Endothelial cell of umbilical vein (primary cell): ENCODE measurements around the gene BPIFA1. TPM values are rescaled to one million over a fixed set of nuclear protein-coding genes. Genes with fewer than 3 reads are reported as not detected.

Source experiments
- BruUV-seq: library from RNA; stranded (reverse); fragments of 400-500 nt; replicated peaks from 2 replicates; lab custom pipeline; 2021; lab: Mats Ljungman, UMichigan
- CTCF ChIA-PET: fragments of 300-600, 350-600 bp; sonication (Branson Sonifier 250); formaldehyde crosslinking; loops from one replicate; lab custom pipeline; 2021; ENCODE audit warnings: antibody characterized with exemption, inconsistent platforms; lab: Charles Lee
- POLR2A ChIA-PET: fragments of 300-600, 350-600 bp; sonication (Branson Sonifier 250); formaldehyde crosslinking; loops from one replicate; lab custom pipeline; 2021; ENCODE audit warnings: antibody characterized with exemption, inconsistent platforms; lab: Charles Lee
- DNase-seq: peaks from one replicate; pipeline ENCODE4 v3.0.0-alpha.2; 2011; ENCODE audit warnings: low read depth, low spot score
- FAIRE-seq: peaks from 2 replicates; lab custom pipeline; 2011; peaks lifted over from hg19 to GRCh38; lab: Jason Lieb, UNC
- H2AFZ ChIP-seq: 2 replicates; pipeline ENCODE4 v1.6.0; 2012; ENCODE audit warnings: low read depth, low read length, control low read depth, inconsistent platforms
- H3K27ac ChIP-seq: 2 replicates; pipeline ENCODE4 v1.5.1; 2011; ENCODE audit warnings: low read depth, mild to moderate bottlenecking, control low read depth, low read length, moderate library complexity; ENCODE audit not compliant: insufficient read depth
- H3K27me3 ChIP-seq, 2 experiments: 2 replicates each; pipeline versions ENCODE4 v1.6.0 to v1.6.1; 2011; ENCODE audit warnings: low read length in 2 of 2, mixed read lengths in 1 of 2; ENCODE audit not compliant: control insufficient read depth in 2 of 2, insufficient read depth in 2 of 2
- H3K36me3 ChIP-seq, 2 experiments: 2 replicates in 1 of 2; 3 replicates in 1 of 2; pipeline ENCODE4 v1.5.1; 2011; ENCODE audit warnings: low read length in 2 of 2, mild to moderate bottlenecking in 1 of 2, moderate library complexity in 1 of 2; ENCODE audit not compliant: control insufficient read depth in 2 of 2, insufficient read depth in 2 of 2; ENCODE audit errors: extremely low read depth in 1 of 2
- H3K4me1 ChIP-seq: 3 replicates; pipeline ENCODE4 v1.5.1; 2011; ENCODE audit warnings: mild to moderate bottlenecking, low read length; ENCODE audit not compliant: control insufficient read depth, insufficient read depth; ENCODE audit errors: extremely low read depth
- H3K4me2 ChIP-seq: 2 replicates; pipeline ENCODE4 v1.6.1; 2011; ENCODE audit warnings: low read length, control low read depth, mixed read lengths; ENCODE audit not compliant: insufficient read depth
- H3K4me3 ChIP-seq, 3 experiments: fragments of 200-600 bp in 1 of 3; sonication (generic), shearing (Covaris generic) in 1 of 3; replicated peaks in 1 of 3; 2 replicates each; pipeline ENCODE4 v1.5.1; 2011 to 2016; ENCODE audit warnings: control low read depth in 3 of 3, low read length in 3 of 3, mild to moderate bottlenecking in 2 of 3, inconsistent platforms in 1 of 3, low read depth in 1 of 3, moderate library complexity in 1 of 3; ENCODE audit not compliant: insufficient read depth in 1 of 3
- H3K79me2 ChIP-seq: 2 replicates; pipeline ENCODE4 v1.6.0; 2012; ENCODE audit warnings: low read length, inconsistent platforms; ENCODE audit not compliant: control insufficient read depth, insufficient read depth
- H3K9ac ChIP-seq: replicated peaks from 2 replicates; pipeline ENCODE3; 2011; ENCODE audit warnings: low read length, control low read depth; ENCODE audit not compliant: insufficient read depth; ENCODE audit errors: extremely low read depth
- H3K9me1 ChIP-seq: replicated peaks from 3 replicates; pipeline ENCODE4 v1.6.0; 2011; ENCODE audit warnings: mild to moderate bottlenecking, low read length; ENCODE audit not compliant: control insufficient read depth, insufficient read depth; ENCODE audit errors: extremely low read depth
- H3K9me3 ChIP-seq: replicated peaks from 2 replicates; pipeline ENCODE4 v1.5.1; 2012; ENCODE audit warnings: low read length, inconsistent platforms; ENCODE audit not compliant: control insufficient read depth, insufficient read depth
- H4K20me1 ChIP-seq: replicated peaks from 2 replicates; pipeline ENCODE3; 2011; ENCODE audit warnings: mild to moderate bottlenecking, low read length; ENCODE audit not compliant: control insufficient read depth, insufficient read depth; ENCODE audit errors: extremely low read depth
- CTCF ChIP-seq, 2 donors: IDR thresholded peaks; 1 replicate in 1 of 2; 2 replicates in 1 of 2; pipeline ENCODE4 v1.5.1; 2011; ENCODE audit warnings: low read length in 2 of 2, mild to moderate bottlenecking in 2 of 2, moderate library complexity in 2 of 2, control low read depth in 1 of 2, inconsistent platforms in 1 of 2, low read depth in 1 of 2; ENCODE audit not compliant: insufficient read depth in 1 of 2; ENCODE audit errors: extremely low read depth in 1 of 2
- EZH2 ChIP-seq: IDR thresholded peaks from 2 replicates; pipeline ENCODE4 v1.6.1; 2012; ENCODE audit warnings: borderline replicate concordance, low read depth, mild to moderate bottlenecking, moderate library complexity, low read length, inconsistent platforms; ENCODE audit not compliant: severe bottlenecking
- FOS ChIP-seq: IDR thresholded peaks from 2 replicates; pipeline ENCODE4 v1.6.1; 2011; ENCODE audit warnings: mild to moderate bottlenecking, low read length, moderate library complexity, borderline replicate concordance; ENCODE audit not compliant: insufficient read depth
- GATA2 ChIP-seq: IDR thresholded peaks from 2 replicates; pipeline ENCODE4 v1.7.0; 2011; ENCODE audit warnings: low read depth, mild to moderate bottlenecking, moderate library complexity, mixed read lengths, low read length; ENCODE audit not compliant: insufficient read length, insufficient read depth
- JUN ChIP-seq: IDR thresholded peaks from 2 replicates; pipeline ENCODE4 v1.6.1; 2011; ENCODE audit warnings: borderline replicate concordance, low read depth; ENCODE audit not compliant: insufficient read length, insufficient read depth
- MAX ChIP-seq: IDR thresholded peaks from 2 replicates; pipeline ENCODE4 v1.6.1; 2011; ENCODE audit not compliant: insufficient read depth, insufficient read length
- MYC ChIP-seq: IDR thresholded peaks from one replicate; pipeline ENCODE4 v1.6.1; 2011; ENCODE audit warnings: mild to moderate bottlenecking, low read depth, low read length
- POLR2A ChIP-seq: IDR thresholded peaks from 2 replicates; pipeline ENCODE4 v1.6.1; 2012; ENCODE audit warnings: low read depth, mild to moderate bottlenecking, control low read depth, low read length
- POLR2AphosphoS5 ChIP-seq: IDR thresholded peaks from 2 replicates; pipeline ENCODE4 v1.6.1; 2012; ENCODE audit warnings: low read depth, mild to moderate bottlenecking, control low read depth, low read length, moderate library complexity; ENCODE audit not compliant: insufficient read depth
- dilution Hi-C: fragments of 300-500 bp; cut with MboI; formaldehyde crosslinking; loops from one replicate; pipeline ENCODE4 v1.15.0; 2019; ENCODE audit warnings: low sequenced_read_pairs; ENCODE audit not compliant: extremely low pct_ligation_motif_present
- intact Hi-C: fragments of 100-400 bp; cut with micrococcal nuclease; formaldehyde crosslinking; loops from one replicate; pipeline ENCODE4 v1.10.0; 2022
- polyA plus RNA-seq, 4 experiments: library from polyadenylated mRNA; depleted of rRNA in 3 of 4; stranded (reverse) in 3 of 4; unstranded in 1 of 4; fragments of >200 nt; gene quantifications; 2 replicates each; pipeline versions ENCODE4 v1.2.1 to v1.2.3, GENCODE V29; 2011 to 2012; ENCODE audit warnings: missing spikeins in 1 of 4
- total RNA-seq: library from RNA; stranded (reverse); gene quantifications from 2 replicates; pipeline ENCODE4 v1.2.3, GENCODE V29; 2021

BPIFA1 gene
- total and polyA plus RNA-seq, 2 donors (not counting 3 experiments of a cell fraction or from before 2014, with no cell fraction given), result not detected

GRCh38 chr20:33217052-33217451, 18.7 kb upstream of the BPIFA1 start, which contains the start of gene BPIFA3:
Gene BPIFA3, plus strand, starts transcription at chr20:33217352. Its CDS starts 185 bp downstream, at chr20:33217537.
- H3K9me1 ChIP-seq, result no peaks in the 10 kb centered on the region
- no peak within 1 kb of the TSS for H3K4me3 ChIP-seq
- H3K79me2 ChIP-seq, result no peaks in the 10 kb centered on the region
- intact Hi-C loops, result no loop called here
- TF ChIP-seq POLR2A (no peak), JUN (no peak), CTCF (IDR thresholded peaks at IDR 0.05; ENCODE audit: extremely low read depth in 1 of 2, insufficient read depth in 1 of 2, low read depth in 1 of 2, low read length in 2 of 2) (no peak), EZH2 (no peak), MAX (no peak), MYC (no peak), GATA2 (no peak), POLR2AphosphoS5 (no peak), FOS (no peak)
- no peak within 1 kb of the TSS for H3K27ac ChIP-seq
- H3K9ac ChIP-seq, result no peak within 1 kb of the TSS
- H2AFZ ChIP-seq, result no peak within 1 kb of the TSS
- no peaks in the 10 kb centered on the region for H4K20me1 ChIP-seq
- dilution Hi-C loops, result no loop called here
- H3K27me3 ChIP-seq, result no peaks in the 10 kb centered on the region
- no peaks in the 10 kb centered on the region for H3K36me3 ChIP-seq
- H3K4me2 ChIP-seq, result no peak within 1 kb of the TSS
- ChIA-PET POLR2A (no interaction called here), CTCF (no interaction called here)
- no TSS peak for BruUV-seq
- no peaks in the 10 kb centered on the region for H3K4me1 ChIP-seq
- FAIRE-seq (no peak), DNase-seq (no peak)
- H3K9me3 ChIP-seq, result no peaks in the 10 kb centered on the region
